Skeletal muscle cell (primary cell): ENCODE data around the gene MCCD1.

Experiments
- DNase-seq: peaks from one replicate; pipeline ENCODE4 v3.0.0-alpha.2; 2010; ENCODE audit warnings: low read depth
- H3K4me3 ChIP-seq: 2 replicates; pipeline ENCODE4 v1.5.1; 2011; ENCODE audit warnings: low read depth, mild to moderate bottlenecking, control low read depth, low read length, moderate library complexity

The MCCD1 gene

GRCh38 chr6:31559958-31560696 lies 31.4 kb downstream of the MCCD1 start:
- DNase-seq, result no peak
- H3K4me3 ChIP-seq, result no peak overlapping the region

- no peak overlapping the region for H3K4me3 ChIP-seq
- DNase-seq, result no peak
Observed at GRCh38 chr6:31560697-31561058, 31.9 kb downstream of the MCCD1 start.

DNA sequence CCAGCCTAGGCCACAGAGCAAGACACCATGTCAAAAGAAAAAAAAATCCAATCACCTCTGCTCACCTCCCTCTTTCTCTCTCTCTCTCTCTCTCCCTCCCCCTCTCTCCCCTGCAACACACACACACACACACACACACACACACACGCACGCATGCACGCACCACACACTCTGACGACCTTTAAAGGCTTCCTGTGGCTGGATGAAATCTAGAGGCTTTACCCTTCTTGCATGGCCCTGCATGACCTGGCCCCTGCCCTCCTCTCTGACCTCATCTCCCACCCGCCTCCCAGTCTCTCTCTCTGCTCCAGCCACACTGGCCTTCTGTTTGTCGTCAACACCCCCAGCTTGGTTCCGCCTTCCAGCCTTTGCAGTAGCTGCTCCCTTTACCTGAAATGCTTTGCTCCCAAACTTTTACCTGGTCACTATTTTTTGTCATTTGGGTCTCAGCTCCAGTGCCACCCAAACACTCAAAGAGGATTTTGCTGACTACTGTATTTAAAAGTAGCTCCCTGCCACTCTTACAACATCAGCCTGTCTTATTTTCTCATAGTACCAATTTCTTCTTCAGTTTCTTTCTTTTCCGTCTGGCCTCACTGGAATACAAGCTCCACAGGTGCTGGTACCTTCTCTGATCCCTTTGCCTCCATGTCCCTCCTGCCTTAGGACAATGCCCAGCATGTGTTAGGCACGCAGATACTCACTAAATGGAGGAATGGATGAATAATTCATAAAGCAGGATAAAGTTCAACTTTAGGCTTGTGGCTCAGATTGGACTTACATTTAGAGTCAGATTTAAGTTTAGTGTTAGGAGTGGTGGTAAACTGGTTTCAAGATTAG lies 39.0 kb downstream of the MCCD1 start:
- DNase-seq, result no peak
- H3K4me3 ChIP-seq, result no peak overlapping the region

- DNase-seq, result no peak
- H3K4me3 ChIP-seq, result no peak overlapping the region
Observed at GRCh38 chr6:31568537-31568961, 39.8 kb downstream of the MCCD1 start.

- no peak for DNase-seq
- no peak overlapping the region for H3K4me3 ChIP-seq
Observed at GRCh38 chr6:31569861-31570536, 41.2 kb downstream of the MCCD1 start.

GRCh38 chr6:31572041-31572911 lies 43.5 kb downstream of the MCCD1 start, which contains the start of gene LTA:
TSS of gene LTA (plus strand) at chr6:31572289. CDS start at chr6:31572743, 454 bp downstream.
- H3K4me3 ChIP-seq, result no peak within 1 kb of the TSS

GRCh38 chr6:31573239-31574105 lies 44.7 kb downstream of the MCCD1 start:
- DNase-seq, result no peak
- no peak overlapping the region for H3K4me3 ChIP-seq

More at GRCh38 chr6:31572041-31572911, 43.5 kb downstream of the MCCD1 start, which contains the start of gene LTA:
- no peak for DNase-seq

DNA sequence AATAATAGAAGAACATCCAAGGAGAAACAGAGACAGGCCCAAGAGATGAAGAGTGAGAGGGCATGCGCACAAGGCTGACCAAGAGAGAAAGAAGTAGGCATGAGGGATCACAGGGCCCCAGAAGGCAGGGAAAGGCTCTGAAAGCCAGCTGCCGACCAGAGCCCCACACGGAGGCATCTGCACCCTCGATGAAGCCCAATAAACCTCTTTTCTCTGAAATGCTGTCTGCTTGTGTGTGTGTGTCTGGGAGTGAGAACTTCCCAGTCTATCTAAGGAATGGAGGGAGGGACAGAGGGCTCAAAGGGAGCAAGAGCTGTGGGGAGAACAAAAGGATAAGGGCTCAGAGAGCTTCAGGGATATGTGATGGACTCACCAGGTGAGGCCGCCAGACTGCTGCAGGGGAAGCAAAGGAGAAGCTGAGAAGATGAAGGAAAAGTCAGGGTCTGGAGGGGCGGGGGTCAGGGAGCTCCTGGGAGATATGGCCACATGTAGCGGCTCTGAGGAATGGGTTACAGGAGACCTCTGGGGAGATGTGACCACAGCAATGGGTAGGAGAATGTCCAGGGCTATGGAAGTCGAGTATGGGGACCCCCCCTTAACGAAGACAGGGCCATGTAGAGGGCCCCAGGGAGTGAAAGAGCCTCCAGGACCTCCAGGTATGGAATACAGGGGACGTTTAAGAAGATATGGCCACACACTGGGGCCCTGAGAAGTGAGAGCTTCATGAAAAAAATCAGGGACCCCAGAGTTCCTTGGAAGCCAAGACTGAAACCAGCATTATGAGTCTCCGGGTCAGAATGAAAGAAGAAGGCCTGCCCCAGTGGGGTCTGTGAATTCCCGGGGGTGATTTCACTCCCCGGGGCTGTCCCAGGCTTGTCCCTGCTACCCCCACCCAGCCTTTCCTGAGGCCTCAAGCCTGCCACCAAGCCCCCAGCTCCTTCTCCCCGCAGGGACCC lies 45.6 kb downstream of the MCCD1 start:
- no peak for DNase-seq
- no peak overlapping the region for H3K4me3 ChIP-seq

- H3K4me3 ChIP-seq, result no peak within 1 kb of the TSS
- no peak for DNase-seq
Observed at GRCh38 chr6:31575335-31575901, 46.7 kb downstream of the MCCD1 start, which contains the start of gene TNF. TSS of gene TNF (plus strand) at chr6:31575565. CDS start at chr6:31575742, 177 bp downstream.

DNA sequence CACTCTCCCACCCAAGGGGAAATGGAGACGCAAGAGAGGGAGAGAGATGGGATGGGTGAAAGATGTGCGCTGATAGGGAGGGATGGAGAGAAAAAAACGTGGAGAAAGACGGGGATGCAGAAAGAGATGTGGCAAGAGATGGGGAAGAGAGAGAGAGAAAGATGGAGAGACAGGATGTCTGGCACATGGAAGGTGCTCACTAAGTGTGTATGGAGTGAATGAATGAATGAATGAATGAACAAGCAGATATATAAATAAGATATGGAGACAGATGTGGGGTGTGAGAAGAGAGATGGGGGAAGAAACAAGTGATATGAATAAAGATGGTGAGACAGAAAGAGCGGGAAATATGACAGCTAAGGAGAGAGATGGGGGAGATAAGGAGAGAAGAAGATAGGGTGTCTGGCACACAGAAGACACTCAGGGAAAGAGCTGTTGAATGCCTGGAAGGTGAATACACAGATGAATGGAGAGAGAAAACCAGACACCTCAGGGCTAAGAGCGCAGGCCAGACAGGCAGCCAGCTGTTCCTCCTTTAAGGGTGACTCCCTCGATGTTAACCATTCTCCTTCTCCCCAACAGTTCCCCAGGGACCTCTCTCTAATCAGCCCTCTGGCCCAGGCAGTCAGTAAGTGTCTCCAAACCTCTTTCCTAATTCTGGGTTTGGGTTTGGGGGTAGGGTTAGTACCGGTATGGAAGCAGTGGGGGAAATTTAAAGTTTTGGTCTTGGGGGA lies 47.4 kb downstream of the MCCD1 start:
- DNase-seq, result no peak
- H3K4me3 ChIP-seq, result no peak overlapping the region

DNA sequence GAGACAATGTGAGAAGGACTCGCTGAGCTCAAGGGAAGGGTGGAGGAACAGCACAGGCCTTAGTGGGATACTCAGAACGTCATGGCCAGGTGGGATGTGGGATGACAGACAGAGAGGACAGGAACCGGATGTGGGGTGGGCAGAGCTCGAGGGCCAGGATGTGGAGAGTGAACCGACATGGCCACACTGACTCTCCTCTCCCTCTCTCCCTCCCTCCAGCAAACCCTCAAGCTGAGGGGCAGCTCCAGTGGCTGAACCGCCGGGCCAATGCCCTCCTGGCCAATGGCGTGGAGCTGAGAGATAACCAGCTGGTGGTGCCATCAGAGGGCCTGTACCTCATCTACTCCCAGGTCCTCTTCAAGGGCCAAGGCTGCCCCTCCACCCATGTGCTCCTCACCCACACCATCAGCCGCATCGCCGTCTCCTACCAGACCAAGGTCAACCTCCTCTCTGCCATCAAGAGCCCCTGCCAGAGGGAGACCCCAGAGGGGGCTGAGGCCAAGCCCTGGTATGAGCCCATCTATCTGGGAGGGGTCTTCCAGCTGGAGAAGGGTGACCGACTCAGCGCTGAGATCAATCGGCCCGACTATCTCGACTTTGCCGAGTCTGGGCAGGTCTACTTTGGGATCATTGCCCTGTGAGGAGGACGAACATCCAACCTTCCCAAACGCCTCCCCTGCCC lies 48.3 kb downstream of the MCCD1 start:
- no peak for DNase-seq
- no peak overlapping the region for H3K4me3 ChIP-seq

DNA sequence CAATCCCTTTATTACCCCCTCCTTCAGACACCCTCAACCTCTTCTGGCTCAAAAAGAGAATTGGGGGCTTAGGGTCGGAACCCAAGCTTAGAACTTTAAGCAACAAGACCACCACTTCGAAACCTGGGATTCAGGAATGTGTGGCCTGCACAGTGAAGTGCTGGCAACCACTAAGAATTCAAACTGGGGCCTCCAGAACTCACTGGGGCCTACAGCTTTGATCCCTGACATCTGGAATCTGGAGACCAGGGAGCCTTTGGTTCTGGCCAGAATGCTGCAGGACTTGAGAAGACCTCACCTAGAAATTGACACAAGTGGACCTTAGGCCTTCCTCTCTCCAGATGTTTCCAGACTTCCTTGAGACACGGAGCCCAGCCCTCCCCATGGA lies 48.8 kb downstream of the MCCD1 start:
- no peak for DNase-seq
- H3K4me3 ChIP-seq, result no peak overlapping the region

- DNase-seq, result no peak
- H3K4me3 ChIP-seq, result no peak overlapping the region
Observed at GRCh38 chr6:31578184-31579118, 49.7 kb downstream of the MCCD1 start.

GRCh38 chr6:31579119-31579505 lies 50.4 kb downstream of the MCCD1 start:
- no peak for DNase-seq
- H3K4me3 ChIP-seq, result no peak overlapping the region
